GM12864 (cell line): ENCODE measurements around the gene RSF1.
"Not testable (repeated sequence)": the region's sequence is repeated elsewhere in the genome, so short reads cannot be mapped to it uniquely, and the experiment has no call there.

Experiments used
- DNase-seq: peaks from one replicate; pipeline ENCODE4 v3.0.0-alpha.2; 2011; ENCODE audit warnings: low read depth
- H3K4me3 ChIP-seq: 2 replicates; pipeline ENCODE4 v1.5.1; 2011; ENCODE audit warnings: mild to moderate bottlenecking, low read depth, low read length, control low read depth
- TF ChIP-seq, protein P1 (sequence below): IDR thresholded peaks from 2 replicates; pipeline ENCODE4 v1.5.1; 2011; ENCODE audit warnings: low read depth, mild to moderate bottlenecking, moderate library complexity, low read length, control low read depth, inconsistent platforms; ENCODE audit errors: missing control alignments

The RSF1 gene, protein sequence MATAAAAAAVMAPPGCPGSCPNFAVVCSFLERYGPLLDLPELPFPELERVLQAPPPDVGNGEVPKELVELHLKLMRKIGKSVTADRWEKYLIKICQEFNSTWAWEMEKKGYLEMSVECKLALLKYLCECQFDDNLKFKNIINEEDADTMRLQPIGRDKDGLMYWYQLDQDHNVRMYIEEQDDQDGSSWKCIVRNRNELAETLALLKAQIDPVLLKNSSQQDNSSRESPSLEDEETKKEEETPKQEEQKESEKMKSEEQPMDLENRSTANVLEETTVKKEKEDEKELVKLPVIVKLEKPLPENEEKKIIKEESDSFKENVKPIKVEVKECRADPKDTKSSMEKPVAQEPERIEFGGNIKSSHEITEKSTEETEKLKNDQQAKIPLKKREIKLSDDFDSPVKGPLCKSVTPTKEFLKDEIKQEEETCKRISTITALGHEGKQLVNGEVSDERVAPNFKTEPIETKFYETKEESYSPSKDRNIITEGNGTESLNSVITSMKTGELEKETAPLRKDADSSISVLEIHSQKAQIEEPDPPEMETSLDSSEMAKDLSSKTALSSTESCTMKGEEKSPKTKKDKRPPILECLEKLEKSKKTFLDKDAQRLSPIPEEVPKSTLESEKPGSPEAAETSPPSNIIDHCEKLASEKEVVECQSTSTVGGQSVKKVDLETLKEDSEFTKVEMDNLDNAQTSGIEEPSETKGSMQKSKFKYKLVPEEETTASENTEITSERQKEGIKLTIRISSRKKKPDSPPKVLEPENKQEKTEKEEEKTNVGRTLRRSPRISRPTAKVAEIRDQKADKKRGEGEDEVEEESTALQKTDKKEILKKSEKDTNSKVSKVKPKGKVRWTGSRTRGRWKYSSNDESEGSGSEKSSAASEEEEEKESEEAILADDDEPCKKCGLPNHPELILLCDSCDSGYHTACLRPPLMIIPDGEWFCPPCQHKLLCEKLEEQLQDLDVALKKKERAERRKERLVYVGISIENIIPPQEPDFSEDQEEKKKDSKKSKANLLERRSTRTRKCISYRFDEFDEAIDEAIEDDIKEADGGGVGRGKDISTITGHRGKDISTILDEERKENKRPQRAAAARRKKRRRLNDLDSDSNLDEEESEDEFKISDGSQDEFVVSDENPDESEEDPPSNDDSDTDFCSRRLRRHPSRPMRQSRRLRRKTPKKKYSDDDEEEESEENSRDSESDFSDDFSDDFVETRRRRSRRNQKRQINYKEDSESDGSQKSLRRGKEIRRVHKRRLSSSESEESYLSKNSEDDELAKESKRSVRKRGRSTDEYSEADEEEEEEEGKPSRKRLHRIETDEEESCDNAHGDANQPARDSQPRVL (N-terminal part only)

DNA sequence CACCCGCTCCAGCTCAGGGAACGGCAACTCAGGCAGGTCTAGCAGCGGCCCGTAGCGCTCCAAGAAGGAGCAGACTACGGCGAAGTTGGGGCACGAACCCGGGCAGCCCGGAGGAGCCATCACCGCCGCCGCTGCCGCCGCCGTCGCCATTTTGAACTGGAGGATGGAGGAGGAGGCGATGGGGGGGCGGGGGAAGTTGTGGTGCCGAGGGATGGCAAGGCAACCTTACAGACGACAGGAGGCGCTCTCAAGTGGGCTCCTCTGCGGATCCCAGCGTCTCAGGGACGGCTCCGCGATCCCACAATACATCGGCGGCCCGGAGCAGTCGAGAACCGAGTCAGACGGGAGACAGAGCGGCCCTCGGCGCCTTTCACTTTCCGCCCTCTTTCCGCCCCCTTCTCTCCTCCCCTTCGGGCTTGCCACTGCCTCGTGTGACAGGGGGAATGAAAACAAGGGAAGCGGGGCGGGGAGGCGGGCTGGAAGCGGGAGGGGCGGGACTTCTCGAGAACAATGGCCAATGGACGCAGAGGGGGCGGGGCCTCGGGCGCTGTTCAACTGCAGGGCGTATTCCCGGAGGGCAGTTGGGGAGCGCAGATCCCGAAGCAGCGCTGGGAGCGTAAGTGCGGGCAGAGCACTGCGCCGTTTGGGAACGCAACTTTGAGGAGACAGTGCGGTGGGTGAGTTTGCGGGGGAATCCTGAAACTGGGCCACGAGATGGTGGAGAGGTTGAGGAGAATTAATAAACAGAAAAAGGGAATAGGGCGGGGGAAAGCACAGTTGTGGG is at the start of gene RSF1, which contains the start of gene AAMDC:
Gene RSF1 (minus strand): TSS at position 158 of the 784 bp plus-strand sequence. CDS start 8 bp downstream, at position 150.
Gene AAMDC (plus strand): TSS at position 580 of the 784 bp plus-strand sequence. CDS start 21,353 bp downstream, outside the sequence.
- peak within 1 kb of the TSS; percentile 99 for H3K4me3 ChIP-seq
- TF ChIP-seq, protein P1, sequence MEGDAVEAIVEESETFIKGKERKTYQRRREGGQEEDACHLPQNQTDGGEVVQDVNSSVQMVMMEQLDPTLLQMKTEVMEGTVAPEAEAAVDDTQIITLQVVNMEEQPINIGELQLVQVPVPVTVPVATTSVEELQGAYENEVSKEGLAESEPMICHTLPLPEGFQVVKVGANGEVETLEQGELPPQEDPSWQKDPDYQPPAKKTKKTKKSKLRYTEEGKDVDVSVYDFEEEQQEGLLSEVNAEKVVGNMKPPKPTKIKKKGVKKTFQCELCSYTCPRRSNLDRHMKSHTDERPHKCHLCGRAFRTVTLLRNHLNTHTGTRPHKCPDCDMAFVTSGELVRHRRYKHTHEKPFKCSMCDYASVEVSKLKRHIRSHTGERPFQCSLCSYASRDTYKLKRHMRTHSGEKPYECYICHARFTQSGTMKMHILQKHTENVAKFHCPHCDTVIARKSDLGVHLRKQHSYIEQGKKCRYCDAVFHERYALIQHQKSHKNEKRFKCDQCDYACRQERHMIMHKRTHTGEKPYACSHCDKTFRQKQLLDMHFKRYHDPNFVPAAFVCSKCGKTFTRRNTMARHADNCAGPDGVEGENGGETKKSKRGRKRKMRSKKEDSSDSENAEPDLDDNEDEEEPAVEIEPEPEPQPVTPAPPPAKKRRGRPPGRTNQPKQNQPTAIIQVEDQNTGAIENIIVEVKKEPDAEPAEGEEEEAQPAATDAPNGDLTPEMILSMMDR: peak; percentile 76
- DNase-seq: peak; percentile 94

DNA sequence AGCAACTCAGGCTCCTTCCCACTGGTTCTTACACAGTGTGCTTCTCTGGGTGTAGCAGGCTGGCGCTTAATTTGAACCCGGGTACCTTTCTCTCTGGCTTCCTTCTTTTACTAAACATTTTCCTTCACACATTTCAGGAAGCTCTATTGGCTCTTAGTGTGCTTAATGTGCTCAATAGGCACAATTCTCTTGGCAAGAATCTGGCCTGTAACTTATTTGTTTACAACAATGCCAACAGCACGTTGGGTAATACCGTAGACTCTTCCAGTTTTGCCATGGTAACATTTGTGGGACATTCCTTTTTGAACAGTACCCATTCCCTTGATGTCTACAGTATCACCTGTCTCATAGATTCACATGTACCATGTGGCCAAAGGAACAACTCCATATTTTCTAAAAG is 48.2 kb upstream of the RSF1 start:
- DNase-seq: no peak
- H3K4me3 ChIP-seq: no peak overlapping the region
- TF ChIP-seq, protein P1: no peak

DNA sequence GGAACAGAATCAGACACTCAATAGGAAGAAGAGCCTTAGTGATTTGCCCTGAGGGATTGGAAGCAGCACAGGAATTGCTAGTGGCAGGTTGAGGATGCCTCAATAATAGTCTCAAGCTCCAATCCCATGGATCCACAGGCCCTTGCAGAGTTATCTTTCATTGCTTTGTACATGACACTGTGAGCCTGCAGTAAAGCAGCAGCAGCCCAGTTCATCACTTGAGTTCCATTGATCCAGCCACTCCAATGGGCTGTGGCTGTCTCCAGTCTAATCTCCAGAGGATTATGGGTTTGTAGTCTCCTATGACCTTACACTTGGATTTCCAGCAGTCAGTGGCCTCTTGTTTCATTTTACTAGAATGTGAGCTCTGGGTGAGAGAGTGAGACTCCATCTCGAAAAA is 45.8 kb upstream of the RSF1 start:
- DNase-seq: no peak
- TF ChIP-seq, protein P1: no peak
- H3K4me3 ChIP-seq: no peak overlapping the region

DNA sequence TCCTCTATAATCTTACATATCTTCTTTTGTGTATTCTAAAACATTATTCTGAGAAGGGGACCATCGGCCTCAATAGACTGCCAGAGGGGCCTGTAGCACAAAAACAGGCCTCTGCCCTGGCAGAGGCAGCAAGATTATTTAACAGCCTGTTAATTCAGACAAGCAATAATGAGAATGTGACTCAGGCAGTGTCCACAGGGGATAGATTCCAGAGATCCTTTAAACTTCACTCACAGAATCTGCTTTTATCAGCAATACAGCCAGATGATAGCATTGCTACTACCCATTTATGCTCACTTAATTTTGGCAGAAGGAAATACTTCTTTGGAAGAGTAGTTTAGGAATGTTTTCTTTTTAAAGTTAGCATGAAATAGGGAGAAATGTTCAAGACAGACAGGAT is 45.3 kb upstream of the RSF1 start:
- H3K4me3 ChIP-seq: no peak overlapping the region
- no peak for DNase-seq
- TF ChIP-seq, protein P1: no peak

DNA sequence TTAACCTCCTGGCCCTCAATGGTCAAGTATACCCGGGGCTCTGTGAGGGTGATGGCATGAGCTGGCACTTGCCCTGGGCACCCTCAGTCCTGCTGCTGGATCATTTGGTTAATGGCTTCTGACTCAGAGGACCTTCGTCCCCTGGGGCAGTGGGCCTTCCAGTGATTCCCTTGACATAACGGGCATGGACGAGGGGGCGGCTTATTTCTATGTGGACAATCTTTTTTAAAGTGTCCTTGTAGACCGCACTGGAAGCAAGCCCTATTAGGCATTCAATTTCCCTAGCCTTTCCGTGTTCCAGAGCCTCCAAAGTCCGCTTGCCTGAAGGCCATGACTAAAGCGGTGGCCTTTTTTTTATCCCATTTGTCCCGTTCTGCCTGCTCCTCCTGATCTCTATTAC is 40.9 kb upstream of the RSF1 start:
- not testable (repeated sequence) for H3K4me3 ChIP-seq, DNase-seq

DNA sequence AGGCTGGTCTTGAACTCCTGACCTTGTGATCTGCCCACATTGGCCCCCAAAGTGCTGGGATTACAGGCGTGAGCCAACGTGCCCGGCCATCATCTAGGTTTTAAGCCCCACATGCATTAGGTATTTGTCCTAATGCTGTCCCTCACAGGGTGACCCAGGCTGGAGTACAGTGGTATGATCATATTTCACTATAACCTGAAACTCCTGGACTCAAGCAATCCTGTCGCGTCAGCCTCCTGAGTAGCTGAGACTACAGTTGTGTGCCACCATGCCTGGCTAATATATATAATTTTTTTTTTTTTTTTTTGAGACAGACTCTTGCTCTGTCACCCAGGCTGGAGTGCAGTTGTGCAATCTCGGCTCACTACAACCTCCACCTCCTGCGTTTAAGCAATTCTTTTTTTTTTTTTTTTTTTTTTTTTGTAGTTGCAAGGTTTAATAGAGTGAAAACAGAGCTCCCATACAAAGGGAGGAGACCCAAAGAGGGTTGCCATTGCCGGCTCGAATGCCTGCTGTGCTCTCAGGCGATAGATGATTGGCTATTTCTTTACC is 37.5 kb upstream of the RSF1 start:
- not testable (repeated sequence) for DNase-seq, H3K4me3 ChIP-seq

DNA sequence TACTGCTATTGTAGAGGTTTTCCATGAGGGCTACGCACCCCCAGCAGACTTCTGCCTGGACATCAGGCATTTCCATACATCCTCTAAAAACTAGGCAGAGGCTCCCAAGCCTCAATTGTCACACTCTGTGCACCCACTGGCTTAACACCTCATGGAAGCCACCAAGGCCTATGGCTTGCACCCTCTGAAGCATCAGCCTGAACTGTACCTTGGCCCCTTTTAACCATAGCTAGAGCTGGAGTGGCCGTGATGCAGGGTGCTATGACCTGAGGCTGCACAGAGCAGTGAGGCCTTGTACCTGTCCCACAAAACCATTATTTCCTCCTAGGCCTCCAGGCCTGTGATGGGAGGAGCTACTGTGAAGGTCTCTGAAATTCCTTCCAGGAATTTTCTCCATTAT is 34.3 kb upstream of the RSF1 start:
- TF ChIP-seq, protein P1: no peak

More for the DNA sequence above, 34.3 kb upstream of the RSF1 start:
- DNase-seq: no peak
- H3K4me3 ChIP-seq: no peak overlapping the region
